ENCODE data around the gene OR10K2.
"Not testable (repeated sequence)": the region's sequence is repeated elsewhere in the genome, so short reads cannot be mapped to it uniquely, and the experiment has no call there.

Gene OR10K2

DNA sequence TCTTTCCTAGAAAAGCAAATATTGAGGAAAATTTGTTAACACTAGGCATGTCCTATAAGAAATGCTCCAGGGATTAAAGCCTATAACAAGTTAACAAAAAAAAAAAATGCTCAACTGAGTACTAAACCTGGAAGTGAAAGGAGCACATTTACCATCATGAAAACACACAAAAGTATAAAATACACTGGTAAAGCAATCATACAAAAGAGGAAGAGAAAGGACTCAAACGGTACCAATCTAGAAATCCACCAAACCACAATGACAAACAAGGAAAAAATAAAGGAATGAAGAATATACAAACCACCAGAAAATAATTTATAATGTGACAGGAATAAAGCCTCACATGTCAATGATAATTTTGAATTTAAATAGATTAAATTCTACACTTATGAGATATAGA is 51.2 kb downstream of the OR10K2 start:
- ChIA-PET POLR2A (ENCODE audit: low non-redundant PET) (no interaction called here), CTCF (no interaction called here)
- no peak for DNase-seq (ENCODE audit: low spot score)
- H3K27ac ChIP-seq: no peak overlapping the region
- TF ChIP-seq, protein P1, sequence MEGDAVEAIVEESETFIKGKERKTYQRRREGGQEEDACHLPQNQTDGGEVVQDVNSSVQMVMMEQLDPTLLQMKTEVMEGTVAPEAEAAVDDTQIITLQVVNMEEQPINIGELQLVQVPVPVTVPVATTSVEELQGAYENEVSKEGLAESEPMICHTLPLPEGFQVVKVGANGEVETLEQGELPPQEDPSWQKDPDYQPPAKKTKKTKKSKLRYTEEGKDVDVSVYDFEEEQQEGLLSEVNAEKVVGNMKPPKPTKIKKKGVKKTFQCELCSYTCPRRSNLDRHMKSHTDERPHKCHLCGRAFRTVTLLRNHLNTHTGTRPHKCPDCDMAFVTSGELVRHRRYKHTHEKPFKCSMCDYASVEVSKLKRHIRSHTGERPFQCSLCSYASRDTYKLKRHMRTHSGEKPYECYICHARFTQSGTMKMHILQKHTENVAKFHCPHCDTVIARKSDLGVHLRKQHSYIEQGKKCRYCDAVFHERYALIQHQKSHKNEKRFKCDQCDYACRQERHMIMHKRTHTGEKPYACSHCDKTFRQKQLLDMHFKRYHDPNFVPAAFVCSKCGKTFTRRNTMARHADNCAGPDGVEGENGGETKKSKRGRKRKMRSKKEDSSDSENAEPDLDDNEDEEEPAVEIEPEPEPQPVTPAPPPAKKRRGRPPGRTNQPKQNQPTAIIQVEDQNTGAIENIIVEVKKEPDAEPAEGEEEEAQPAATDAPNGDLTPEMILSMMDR (conservative IDR thresholded peaks at IDR 0.05; ENCODE audit: low read depth): no peak

DNA sequence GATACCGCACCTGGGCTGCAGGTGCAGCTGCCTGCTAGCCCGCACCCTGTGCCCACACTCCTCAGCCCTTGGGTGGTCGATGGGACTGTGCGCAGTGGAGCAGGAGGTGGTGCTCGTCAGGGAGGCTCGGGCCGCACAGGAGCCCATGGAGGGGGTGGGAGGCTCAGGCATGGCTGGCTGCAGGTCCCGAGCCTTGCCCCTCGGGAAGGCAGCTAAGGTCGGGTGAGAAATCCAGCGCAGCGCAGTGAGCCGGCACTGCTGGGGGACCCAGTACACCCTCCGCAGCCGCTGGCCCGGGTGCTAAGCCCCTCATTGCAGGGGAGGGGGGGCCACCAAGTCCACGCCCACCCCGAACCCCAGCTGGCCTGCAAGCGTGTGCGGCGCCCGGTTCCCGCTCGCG is 51.9 kb downstream of the OR10K2 start:
- CTCF ChIA-PET; POLR2A ChIA-PET (ENCODE audit: low non-redundant PET): not testable (repeated sequence)

DNA sequence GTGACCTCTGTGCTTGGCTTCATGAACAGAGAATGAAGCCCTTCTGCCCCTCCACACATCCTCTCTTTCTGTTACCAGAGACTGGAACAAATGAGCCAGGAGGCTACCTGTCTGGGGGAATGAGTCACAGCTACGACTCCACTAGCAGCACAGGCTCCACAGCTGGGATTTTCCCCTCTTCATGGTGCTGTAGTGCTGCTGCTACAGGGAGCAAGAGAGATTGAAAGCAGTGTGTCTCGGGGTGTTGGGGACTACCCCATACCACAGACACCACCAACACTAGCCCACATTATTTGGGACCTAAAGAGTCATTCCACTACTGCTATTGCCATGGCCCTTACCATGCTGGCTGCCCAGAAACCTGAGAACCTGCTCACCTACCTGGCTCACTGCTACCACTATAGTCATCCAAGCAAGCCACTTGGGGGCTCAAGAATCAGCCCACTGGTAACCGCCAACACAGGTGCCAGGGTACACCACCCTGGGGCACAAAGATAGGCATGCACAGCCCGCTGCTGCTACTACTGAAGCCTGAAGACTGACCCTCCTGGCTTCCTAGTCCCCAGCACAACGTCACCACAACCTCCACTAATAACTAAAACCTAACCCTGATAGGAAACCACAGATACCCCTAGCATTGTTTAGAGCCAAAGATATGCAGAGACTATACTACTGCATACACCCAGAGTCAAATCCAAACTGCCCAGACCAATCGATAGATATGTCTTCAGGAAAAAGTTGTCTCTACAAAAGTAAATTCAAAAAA is 54.7 kb downstream of the OR10K2 start:
- ChIA-PET CTCF (no interaction called here), POLR2A (ENCODE audit: low non-redundant PET) (no interaction called here)
- no peak overlapping the region for H3K27ac ChIP-seq
- TF ChIP-seq, protein P1 (conservative IDR thresholded peaks at IDR 0.05; ENCODE audit: low read depth): no peak
- DNase-seq (ENCODE audit: low spot score): no peak

More for the DNA sequence above, 51.9 kb downstream of the OR10K2 start:
- not testable (repeated sequence) for H3K27ac ChIP-seq; DNase-seq (ENCODE audit: low spot score)

Measured in RWPE1 (cell line).